EH (cell line): Measurements from ENCODE around the gene LIAS.
A peak's percentile ranks its signal among the peaks of the same experiment; 100 is the strongest.
"Not testable (repeated sequence)": the region's sequence is repeated elsewhere in the genome, so short reads cannot be mapped to it uniquely, and the experiment has no call there.

Experiments
- DNase-seq: peaks from one replicate; pipeline ENCODE4 v3.0.0-alpha.2; 2015; ENCODE audit warnings: low read depth

LIAS gene

GRCh38 chr4:39497909-39498726, 39.3 kb downstream of the LIAS start:
- peak; percentile 16 for DNase-seq

GRCh38 chr4:39498727-39499020, 39.8 kb downstream of the LIAS start:
- no peak for DNase-seq

DNA sequence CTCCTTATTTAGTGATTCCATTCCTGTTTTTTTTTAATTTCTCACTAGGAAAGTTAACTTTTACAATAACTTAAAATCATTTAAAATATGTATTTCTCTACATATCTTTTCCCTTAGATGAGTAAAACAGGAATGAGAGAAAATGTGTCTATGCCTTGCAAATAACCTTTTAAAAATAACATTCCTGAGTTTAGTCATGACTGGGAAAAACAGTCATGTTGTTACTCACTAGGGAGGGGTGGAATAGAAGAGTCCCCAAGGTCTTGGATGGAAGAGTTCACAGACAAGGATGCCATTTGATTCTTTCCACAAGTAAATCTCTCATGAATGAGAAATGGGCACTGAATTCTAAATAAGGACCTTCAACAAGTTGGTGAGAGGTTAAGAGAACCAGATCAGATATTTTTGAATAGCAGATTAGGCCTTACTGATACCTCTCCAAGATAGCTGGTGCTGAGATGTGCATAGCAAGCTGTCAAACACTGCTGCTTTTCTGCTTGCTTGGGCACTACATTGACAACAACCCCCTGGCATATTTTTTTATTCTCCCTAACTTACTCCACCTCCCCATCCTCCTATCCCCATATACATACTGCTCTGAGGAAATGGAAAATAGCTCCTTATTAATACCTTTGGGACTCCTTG, 43.3 kb downstream of the LIAS start:
- peak; percentile 91 for DNase-seq

GRCh38 chr4:39502664-39503035, 43.8 kb downstream of the LIAS start:
- peak; percentile 63 for DNase-seq

GRCh38 chr4:39504538-39504937, 45.7 kb downstream of the LIAS start:
- peak; percentile 28 for DNase-seq

DNA sequence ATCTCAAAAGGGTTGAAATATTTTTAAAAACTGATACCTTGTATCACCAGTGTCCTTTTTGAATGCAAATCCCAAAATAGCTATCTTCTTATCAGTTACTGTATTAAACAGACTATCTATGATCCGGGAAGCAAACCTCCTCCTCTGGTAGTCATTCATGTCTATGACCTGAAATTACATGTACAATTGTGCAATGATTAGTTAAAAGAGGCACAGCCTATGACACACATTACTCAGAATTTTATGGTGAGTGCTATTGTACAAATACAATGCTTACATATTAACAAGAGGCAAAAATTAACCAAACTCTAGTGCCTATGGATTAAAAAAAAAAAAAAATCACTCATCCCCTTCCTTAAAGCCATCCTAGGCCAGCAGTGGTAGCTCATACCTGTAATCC, 46.7 kb downstream of the LIAS start:
- no peak for DNase-seq

DNA sequence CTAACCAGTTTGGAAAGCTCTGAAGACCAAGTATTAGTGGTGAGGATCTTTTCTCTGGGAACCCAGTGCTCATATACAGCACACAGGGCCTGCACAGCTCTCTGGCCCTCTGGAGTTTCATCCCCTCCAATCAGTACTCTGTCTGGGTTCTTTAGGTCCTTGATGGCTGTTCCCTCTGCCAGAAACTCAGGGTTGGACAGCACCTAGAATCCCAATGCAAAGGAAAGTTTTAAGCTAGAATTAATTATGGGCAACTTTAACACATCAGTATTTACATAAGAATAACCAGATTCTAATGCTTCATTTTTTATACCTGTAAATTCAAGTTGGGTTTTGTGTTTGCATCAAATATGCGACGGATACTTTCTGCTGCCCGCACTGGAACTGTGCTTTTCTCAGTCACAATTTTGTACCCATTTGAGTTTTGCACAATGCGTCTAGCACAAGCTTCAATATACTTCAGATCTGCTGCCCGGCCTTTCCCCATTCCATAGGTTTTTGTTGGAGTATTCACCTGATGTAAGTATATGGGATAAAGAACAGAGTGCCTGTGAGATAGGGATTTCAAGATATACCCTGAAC, 51.6 kb downstream of the LIAS start:
- DNase-seq = no peak

DNA sequence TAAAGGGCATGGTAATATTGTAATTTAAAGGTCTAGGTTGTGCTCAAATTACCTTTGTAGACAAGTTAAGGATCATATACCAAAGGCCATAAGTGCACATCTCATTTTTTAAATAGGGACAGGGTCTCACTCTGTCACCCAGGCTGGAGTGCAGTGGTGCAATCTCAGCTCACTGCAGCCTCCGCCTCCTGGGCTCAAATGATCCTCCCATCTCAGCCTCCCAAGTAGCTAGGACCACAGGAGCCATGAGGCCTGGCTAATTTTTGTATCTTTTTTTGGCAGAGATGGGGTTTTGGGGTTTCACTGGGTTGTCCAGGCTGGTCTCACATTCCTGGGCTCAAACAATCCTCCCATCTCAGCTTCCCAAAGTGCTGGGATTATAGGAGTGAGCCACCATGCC, 55.4 kb downstream of the LIAS start:
- not testable (repeated sequence) for DNase-seq

GRCh38 chr4:39514888-39515401, 56.1 kb downstream of the LIAS start:
- peak; percentile 67 for DNase-seq

GRCh38 chr4:39515669-39516401, 57.0 kb downstream of the LIAS start:
- DNase-seq = not testable (repeated sequence)

- DNase-seq = no peak
Measured at GRCh38 chr4:39516407-39516966, 57.6 kb downstream of the LIAS start.

GRCh38 chr4:39518484-39518883, 59.6 kb downstream of the LIAS start:
- no peak for DNase-seq

GRCh38 chr4:39521253-39521919, 62.5 kb downstream of the LIAS start:
- peak; percentile 77 for DNase-seq

- DNase-seq = no peak
Measured at GRCh38 chr4:39522068-39522467, 63.2 kb downstream of the LIAS start.

DNA sequence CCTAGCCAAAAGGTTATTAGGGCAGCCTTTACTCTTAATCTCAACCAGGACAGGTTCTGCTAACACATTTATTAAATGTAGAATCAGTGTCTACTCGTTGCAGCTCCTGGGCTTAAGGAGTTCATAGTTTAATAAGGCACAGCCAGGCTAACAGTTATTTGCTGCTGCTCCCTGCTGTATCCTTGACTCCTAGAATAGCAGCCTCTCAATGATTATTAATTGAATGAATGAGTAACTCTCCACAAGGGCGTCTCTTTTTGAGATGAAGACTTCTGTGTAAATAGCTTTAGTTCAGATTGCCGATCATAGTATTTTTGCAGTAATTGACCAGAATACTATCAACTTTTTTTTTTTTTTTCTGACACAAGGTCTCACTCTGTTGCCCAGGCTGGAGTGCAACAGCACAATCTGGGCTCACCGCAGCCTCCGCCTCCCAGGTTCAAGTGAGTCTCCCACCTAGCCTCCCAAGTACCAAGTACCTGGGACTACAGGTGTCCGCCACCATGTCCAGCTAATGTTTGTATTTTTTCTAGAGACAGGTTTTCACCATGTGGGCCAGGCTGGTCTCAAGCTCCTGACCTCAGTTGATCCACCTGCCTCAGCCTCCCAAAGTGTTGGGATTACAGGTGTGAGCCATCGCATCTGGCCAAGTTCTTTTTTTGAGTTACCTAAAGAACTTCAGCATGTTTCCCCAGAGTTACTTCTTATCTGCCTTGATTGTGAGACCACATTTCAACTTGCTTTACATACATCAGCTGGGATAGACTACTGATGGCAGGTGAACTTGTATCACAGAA, 65.5 kb downstream of the LIAS start:
- DNase-seq = peak; percentile 19

DNA sequence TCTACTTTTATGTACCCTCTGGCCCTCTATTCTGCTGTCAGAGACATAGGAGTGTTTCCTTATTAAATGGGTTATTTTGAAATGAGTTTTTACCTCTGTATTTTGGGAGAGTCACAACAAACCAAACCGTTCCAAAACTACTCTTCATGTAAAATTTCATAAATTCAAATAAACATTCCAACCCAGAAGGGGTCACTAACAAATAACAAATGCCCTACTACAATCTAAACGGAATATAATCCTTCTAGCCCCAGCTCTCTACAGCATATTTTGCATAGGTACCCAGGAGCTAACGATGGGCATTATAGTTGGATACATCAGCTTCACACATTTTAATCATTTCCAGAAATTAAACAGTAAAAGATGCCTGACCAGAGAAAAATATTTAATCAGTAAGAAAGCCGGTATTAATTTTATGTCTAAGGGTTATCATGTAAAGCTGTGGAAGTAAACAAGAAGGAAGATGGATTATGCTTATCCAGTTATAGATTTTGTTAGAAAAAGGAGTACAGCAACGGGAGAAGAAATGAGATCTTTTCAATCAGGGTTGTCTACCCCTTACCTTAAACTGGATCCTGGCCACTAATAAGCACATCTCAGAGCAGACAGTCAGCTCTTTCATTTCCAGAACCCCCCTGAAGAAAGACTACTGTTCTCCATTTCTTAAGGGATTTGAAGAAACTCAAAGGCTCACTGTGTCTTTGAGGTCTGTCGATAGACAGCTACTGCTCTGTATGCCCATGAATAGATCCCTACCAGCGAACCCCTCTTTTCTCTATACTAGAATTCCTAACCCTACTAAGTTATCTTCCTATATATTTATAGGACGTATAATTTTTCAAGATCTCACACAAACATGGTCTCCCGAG, 67.2 kb downstream of the LIAS start:
- peak; percentile 13 for DNase-seq

DNA sequence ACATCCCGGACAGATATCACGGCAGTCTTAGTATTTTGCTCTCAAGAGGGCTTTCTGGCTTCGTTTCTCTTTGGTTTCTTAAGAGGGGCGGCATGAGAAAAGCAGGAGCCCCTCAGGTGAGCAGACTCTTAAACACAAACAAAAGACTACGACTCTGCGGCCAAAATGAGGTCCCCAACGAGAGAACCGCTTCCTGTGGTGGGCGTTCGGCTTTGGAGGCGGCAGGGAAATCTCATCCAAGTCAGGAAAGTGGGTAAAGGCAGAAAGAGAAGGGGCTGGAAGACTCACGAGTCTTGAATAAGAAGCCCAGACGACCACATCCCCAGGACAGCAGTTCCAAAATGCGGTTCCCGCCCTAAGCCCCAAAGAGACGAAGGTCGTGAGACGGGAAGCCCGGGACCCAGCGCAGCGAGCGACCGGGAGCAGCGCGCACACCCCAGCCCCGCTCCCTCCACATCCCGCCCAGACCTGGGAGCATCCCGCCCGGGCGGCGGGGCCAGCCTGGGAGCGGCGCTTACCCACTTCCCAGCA, 68.0 kb downstream of the LIAS start:
- DNase-seq = no peak

DNA sequence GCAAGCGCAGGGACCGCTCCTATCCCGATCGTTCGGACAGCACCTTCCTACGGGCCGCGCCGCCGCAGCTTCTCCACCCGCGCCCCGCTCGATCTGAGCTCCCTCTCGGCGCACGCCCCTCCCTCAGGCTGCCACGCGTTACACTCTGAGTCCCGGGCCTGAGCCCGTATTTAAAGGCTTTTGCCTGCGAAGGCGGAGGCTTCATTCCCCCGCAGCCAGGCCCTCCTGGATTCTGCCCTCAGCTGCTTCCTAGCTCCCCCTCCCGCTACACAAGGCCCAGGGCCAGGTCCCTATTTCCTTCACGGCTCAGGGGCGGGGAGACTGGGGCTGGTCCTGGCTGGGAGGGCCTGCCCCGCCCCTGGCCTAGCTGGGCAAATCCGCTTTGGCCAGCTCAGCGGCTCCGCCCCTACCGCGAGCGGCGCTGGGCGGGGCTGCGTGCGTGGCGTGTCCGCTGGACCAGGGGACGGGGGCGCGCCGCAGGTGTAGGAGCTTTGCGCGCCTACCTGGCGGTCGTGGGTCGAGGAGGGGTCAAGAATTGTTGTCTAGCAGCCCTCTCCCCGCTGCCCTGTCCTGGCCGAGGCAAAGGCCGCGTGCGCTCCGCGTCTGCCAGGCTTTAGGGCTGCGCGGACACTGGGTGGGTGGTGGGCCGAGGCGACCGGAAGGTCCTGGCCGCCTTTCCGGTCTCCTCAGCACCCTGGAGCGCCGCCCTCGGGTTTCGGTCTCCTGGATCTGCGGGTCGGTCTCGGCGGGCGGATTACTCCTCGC, 68.6 kb downstream of the LIAS start, which contains the start of gene UGDH:
UGDH (minus strand) TSS at position 144 of the 765 bp plus-strand sequence. CDS start 5,927 bp downstream, outside the sequence.
- peak; percentile 99 for DNase-seq

- peak; percentile 89 for DNase-seq
Measured at GRCh38 chr4:39528061-39528465, 69.2 kb downstream of the LIAS start.
